ENCODE measurements around the gene TRAK1.
A peak's percentile ranks its signal among the peaks of the same experiment; 100 is the strongest.

TRAK1 gene

DNA sequence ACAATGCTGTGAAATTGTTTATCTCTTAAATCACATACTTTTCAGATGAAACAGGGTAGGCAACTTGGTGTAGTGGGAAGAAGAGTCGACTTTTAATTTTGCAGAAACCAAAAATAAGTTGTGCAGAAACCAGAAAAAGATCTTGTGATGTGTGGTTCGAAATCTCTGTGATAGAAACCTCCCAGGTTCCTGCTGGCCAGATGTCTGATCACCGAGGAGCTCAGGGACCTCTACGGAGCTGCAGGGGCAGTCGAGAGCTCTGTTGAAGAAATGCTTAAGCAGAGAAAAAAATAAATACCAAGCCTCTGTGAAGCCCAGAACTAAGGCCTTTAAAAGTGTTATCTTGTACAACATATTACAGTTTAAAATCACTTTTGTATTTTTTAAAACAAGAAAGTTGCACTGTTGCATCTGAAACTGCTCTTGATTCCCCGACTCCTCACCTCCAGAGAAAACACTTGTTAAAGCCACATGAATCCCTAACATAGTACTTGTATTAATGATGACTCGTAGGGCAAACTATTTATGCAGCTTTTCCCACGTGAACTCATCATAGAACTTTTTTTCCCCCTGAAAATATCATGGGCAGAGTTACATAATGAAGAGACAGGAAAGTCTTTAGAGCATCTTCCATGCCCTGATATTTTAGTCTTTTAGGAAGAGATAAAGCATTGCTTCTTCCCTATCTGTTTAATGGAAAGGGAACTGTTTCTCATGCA lies 123.6 kb downstream of the TRAK1 start:
- DNase-seq, result no peak

DNA sequence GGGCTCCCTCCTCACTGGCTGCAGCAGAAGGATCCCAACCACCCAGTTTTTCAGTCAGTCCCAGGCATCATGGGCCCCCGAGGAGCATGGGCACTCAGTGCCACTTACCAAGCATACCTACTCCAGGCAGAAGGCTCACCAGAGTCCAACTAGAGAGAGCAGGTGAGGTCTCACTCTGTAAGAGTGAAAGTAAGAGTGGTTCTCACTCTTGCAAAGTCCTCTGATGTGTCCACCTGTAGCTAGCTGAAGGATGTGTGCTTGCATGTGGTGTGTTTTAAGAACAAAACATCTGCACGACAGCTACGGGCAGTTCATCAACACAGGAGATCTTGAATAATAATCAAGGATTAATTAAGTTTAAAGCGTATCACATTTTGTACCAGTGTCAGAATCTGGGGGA lies 125.1 kb downstream of the TRAK1 start:
- no peak for DNase-seq

DNA sequence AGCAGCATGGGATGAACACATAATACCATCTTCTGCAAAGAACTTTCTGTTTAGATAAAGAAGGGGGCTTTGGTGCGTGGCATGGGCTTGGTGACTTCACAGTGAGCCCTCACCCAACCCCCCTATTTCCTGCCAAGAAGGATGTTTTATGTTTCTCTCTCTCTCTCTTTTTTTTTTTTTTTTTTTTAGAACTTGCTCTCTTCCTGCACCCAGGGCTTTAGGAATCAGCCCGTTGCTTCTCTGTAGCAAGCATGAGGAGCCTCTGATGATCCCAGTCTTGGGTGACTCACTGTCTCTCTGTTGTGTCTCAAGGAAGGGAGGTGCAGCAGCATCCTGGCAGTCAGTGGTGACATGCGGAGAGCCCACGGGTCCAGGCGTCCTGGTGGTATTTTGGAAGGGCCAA lies 125.8 kb downstream of the TRAK1 start:
- DNase-seq, result no peak

DNA sequence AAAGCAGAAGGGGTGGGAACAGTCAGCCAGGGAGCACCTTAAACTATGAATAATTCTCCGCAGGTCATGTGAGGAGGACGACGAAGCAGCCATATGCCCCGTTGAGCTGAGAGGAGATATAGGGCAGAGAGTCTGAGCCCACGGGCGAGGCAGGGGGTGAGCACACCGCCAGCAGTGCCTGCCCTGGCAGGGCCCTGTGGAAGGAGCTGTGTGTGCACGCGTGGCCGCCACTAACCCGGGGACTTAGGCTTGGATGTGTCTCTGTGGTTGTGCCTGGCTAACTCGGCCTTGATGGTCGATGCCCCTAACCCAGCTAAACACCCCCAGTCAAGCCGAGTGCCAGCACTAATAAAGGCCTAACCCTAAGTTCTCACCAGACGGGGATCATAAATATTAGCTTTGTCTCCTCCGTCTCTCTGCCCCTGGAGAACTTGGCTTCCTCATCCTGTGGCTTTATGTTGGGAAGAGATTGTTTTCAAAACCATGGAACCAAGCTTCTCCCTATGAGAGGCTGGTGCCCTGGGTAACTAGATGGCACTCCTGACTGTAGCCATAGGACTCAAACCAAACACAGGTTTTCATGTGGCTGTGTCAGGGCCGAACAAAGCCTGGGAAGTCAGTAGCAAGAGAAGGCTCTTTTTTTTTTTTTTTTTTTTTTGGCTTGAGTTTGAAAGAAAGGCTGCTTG lies 129.4 kb downstream of the TRAK1 start:
- DNase-seq, result no peak

DNA sequence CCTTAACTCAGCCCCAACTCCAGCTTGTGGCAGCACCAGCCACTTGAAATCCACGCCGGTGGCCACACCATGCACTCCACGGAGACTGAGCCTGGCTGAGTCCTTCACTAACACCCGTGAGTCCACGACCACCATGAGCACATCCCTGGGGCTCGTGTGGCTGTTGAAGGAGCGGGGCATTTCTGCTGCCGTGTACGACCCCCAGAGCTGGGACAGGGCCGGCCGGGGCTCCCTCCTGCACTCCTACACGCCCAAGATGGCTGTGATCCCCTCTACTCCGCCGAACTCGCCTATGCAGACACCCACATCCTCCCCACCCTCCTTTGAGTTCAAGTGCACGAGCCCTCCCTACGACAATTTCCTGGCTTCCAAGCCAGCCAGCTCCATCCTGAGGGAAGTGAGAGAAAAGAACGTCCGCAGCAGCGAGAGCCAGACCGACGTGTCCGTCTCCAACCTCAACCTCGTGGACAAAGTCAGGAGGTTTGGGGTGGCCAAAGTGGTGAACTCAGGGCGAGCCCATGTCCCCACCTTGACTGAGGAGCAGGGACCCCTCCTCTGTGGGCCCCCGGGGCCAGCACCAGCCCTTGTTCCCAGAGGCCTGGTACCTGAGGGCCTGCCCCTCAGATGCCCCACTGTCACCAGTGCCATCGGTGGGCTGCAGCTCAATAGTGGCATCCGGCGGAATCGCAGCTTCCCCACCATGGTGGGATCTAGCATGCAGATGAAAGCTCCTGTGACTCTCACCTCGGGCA lies 132.0 kb downstream of the TRAK1 start:
- DNase-seq, result no peak

DNA sequence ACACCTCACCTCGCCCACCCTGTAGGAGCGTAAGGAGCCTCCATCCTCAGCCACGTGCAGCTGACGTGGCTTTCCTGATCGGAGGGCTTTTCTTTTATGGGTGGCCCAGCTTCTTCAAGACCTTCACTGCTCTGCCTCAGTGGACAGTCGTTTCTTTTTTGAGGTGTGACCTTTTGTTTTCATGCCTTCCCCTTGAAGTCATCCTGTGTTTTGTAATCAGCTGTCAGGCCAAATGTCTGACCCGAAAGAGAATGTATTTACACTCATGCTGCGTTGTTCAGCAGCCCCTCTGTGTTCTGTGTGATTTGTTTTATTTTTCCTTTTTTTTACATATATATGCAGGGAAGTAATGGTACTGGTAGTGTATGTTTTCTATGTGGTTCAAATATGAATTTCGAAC lies 133.0 kb downstream of the TRAK1 start:
- DNase-seq, result no peak

DNA sequence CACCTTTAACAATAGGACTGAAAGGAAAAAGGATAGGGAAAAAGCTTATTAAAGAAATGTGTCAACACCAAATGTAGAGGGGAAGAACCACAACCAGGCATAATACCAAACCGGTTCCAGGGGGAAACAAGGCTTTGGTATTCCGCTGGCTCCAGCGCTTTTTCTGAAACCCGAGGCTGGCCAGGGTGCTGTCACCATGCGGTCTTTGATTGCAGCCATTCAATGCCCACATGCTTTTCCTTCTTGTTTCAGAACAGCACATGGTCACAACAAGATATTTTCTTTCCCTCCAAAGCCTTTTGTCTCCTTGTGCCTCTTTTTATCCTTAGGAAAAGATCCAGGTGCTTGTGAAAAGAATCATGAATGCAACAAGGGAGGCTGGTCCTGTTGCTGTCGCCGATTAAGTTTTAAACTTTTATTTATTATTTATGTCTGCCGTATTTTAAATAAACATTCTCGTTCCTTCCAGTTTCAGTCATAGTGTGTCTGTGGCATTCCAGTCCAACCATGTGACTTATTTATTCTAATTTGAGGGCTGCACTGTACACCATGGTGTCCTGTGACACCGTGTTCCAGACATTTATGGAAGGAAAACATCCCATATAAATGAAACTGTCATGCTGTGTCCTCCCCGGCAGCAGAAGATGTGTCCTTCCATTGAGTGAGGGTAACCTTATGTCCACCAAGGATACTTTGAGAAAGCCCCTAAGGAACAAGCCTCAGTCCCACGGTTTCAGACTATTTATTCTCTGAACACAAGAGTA lies 133.7 kb downstream of the TRAK1 start:
- DNase-seq, result no peak

DNA sequence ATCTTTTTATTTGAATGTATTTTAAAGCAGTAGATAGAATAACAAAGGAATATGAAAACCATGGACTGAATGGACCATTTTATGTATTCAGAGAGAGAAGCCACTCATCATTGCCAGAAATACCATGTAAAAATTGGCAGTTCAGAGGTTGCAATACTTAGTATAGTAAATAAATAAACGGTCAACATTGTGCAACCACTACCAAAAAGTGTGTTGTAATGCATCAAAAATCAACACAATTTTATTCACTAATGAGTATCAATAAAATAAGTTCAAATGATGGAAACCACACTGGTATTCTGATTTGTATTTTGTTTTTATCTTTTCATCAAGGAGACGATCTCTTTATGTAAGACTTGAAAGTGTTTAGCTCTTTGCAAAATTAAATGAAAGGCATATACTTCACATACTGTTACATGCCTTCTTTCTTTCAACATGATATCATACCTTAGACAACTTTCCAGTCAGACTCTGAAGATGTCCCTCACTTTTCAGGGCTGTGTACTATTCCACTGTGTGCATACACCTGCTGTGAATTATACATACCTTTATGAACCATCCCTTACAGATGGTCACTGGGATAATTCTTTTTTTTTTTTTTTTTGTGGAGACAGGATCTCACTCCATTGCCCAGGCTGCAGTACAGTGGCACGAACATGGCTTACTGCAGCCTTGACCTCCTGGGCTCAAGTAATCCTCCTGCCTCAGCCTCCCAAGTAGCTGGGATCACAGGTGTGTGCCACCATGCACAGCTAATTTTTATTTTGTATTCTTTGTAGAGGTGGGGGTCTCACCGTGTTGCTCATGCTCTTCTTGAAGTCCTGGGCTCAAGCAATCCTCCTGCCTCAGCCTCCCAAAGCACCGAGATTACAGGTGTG lies 134.6 kb downstream of the TRAK1 start:
- no peak for DNase-seq

DNA sequence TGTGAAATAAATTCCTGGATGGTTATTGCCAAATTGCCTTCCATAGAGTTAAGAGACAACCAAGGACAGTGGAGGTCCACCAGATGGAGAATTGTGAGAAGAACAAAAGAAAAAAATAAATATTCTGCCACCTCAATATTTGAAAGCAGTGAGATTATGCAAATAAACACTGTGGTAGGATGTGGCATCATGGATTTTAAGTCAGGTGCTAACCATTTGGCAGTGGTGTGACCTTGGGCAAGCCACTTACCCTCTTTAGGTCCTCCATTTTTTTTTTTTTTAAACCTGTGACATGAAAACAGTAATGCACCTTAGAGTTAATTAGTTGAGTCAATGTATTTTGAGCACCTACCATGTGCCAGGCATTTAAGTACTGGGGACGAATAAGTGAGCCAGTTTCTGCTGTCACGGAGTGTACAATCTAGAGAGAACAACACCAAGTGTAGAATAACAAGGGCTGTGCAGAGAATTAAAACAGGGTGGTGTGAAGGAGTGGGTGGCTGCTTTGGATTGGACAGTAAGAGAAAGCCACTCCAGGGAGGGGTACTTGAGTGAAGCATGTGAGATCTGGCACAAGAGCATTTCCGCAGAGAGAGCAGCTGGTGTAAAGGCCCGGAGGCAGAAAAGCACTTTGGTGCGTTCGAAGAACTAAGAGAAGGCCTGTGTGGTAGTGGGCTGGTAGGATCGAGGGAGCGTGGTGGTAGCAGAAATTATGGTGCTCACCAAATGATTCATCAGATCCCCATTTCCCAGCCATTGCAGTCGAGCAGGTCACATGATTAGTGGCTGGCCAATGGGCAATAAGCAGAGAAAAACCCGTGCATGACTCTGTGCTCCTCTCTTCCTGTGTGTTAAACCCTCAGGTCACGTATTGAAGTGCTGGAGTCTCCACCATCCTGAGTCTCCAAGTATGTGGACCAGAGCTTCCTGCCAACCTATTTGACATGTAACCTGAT lies 135.6 kb downstream of the TRAK1 start:
- DNase-seq, result no peak

DNA sequence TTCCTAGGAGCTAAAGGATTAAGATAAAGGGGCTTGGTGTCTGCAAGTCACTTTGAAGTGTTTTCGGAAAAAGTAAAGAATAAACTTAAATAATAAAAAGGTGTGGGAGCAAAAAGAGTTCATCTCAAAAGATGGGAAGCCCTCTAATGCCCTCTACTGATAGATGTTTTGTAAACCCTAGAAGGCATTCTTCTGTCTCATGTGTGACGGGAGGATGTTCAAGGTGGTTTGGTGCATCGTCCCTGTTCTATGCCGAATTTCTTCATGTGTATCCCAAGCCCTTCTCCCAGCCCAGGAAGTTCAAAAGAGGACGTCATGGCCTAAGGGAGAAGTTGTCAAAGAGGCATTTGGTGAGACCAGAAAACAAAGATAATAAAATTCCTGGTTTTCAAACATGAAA lies 137.6 kb downstream of the TRAK1 start:
- no peak for DNase-seq

DNA sequence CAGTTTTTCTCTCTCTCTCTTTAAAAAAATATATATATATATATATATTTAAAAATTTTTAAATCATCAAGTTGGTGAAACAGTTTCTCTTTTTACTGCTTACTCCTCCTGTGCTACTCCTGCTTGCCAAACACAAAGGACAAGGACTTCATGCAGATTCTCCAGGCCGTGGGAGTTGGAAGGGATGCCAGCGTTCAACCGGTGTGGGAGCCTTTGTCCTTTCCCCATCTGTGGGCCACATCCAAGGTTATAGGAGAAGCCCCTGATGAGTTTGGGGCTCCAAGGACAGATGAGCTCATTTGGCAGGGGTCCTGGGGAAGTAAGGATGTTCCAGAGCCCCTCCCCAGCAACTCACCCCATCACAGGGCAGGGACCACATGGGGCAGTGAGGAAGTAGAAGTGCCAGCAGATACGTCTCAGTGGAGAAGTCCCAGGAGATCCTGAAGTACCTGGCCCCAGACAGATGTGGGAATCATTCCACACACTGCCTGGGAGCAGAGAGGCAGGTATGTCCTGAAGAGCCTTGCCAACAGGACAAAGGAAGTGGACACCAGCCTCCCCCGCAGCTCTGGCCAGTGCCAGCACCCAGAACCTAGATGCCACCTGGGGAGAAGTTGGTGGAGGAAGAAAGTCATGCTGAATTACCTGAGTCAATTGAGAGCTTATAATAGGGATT lies 138.2 kb downstream of the TRAK1 start:
- no peak for DNase-seq

DNA sequence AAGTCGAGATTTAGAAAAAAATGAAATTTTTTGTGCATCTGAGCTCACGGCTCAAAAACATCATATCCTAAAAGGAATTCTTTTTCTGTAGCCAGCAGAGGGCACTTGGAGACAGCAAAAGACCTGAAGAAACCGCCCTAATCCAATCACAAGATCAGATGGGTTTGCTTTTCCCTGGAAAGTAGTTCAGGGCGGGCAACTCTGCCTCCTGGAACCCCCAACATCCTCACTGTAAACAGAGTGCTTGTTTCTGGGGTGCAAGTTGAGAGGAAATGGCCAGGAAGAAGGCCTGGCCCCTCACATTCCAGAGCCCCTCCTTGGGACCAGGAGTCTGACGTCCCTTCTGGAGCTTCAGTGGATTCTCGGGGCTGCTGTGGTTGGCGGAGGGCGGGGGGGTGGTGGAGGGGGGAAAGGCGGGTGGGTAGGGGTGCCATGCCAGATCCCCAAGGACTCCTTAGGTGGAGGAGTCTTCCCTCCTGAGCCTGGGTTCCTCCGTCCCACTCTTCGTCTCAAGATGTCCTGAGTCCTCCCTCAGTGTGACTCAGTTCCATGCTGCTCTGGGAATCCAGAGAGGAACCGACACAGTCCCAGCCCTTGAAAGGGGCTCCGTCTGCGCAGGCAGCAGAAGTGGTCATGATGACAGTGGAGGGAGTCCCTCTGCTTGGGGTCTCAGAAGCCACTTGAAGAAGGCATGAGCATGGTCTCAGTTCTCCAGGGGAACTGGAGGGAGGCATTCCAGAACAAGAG lies 139.0 kb downstream of the TRAK1 start:
- DNase-seq, result no peak

DNA sequence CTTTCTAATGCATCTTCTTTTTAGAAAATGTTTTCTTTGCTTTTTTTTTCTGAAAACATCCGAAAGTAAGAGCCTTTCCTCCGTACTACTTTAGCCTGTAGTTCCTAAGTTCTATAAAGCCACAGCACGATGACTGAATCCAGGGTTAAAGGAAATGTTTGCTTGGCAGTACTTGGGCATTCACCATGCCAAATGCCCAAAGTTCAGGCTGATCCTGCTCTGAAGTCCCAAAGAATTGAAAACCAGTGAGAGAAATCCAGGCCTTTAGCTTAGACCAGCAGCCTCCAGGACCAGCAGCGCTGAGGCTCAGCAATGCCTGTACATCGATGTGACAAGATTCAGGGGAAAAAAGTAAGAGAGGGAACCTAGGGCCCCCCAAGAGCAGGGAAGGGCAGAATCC lies 139.7 kb downstream of the TRAK1 start:
- DNase-seq, result no peak

DNA sequence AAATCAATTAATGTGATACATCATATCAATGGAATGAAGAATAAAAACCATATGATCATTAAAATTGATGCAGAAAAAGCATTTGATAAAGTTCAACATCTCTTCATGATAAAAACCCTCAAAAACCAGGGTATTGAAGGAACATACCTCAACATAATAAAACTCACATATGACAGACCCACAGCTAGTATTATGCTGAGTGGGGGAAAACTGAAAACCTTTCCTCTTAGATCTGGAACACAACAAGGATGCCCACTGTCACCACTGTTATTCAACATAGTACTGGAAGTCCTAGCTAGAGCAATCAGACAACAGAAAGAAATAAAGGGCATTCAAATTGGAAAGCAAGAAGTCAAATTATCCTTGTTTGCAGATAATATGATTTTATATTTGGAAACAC lies 144.4 kb downstream of the TRAK1 start:
- DNase-seq, result no peak

DNA sequence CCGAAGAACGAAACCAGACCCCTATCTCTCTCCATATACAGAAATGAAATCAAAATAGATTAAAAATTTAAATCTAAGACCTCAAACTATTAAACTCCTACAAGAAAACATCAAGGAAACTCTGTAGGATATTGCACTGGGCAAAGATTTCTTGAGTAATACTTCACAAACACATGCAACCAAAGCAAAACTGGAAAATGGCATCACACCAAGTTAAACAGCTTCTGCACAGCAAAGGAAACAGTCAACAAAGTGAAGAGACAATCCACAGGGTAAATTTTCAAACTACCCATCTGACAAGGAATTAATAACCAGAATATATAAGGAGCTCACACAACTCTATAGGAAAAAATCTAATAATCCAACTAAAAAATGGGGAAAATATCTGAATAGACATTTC lies 145.5 kb downstream of the TRAK1 start:
- DNase-seq, result no peak

DNA sequence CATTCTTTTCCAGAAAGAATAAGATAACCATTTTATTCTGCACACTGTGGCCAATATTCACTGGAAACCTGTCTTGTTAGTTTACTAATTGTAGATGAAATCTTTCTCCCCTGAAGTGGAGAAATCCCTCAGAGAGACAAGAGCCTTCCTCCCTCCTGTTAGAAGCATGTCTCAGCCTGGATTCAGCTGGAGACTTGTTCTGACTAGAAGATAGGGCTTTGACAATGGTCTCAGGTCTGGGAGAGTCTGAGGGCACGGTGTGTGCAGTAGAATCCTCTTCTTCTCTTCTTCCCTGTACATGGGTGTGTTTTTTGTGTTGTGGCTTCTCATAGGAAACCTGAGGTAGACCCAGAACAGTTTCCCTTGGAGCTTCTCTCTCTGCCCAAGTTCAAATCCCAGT lies 154.9 kb downstream of the TRAK1 start:
- no peak for DNase-seq

DNA sequence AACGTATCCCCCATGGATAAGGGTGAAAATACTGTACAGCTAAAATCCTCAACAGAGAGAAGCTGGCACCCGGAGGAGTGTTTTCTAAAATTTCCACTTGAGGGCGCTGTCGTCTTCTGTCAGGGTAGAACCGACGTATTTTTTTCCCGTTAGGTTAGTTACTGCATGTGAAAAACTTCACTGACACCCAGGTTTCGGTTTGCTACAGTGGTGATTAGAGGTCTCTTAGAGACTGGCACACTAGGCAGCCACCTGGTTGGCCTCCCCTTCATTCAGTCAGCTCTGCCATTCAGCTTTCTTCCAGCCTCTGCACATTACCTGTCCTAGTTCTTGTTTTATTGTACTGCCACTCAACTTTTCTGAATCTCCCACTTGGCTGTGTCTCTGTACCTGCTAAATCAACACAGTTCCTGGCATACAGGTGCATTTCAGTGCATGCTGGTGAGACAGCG lies 156.4 kb downstream of the TRAK1 start:
- DNase-seq, result peak; percentile 26

DNA sequence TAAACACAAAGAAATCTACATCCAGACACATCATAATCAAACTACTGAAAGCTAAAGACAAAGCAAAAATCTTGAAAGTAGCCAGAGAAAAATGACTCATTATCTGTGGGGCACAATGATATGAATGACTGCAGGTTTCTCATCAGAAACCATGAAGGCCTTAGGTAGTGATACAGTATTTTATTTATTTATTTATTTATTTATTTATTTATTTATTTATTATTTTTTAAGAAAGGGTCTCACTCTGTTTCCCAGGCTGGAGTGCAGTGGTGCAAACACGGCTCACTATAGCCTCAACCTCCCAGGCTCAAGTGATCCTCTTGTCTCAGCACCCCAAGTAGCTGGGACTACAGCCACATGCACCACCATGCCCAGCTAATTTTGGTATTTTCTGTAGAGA lies 159.6 kb downstream of the TRAK1 start:
- no peak for DNase-seq

DNA sequence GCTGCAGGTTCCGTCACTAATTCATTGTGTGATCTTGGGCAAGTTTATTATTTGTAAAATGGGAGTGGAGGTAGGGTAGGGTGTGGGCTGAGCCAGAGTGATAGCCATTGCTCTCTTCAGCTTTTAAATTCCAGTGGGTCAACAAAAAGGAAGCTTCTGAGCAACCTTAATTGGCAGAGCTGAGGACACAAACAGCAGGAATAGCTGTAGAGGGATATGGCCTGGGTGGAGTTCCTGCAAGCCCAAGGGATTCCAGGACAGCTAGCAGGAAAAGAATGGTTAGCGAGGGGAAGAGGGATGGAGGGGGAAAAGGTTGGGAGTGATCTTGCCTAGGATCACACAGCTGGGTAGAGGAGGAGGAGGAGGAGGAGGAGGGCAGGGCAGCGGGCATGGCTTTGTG lies 163.4 kb downstream of the TRAK1 start:
- DNase-seq, result no peak
